Measurements from ENCODE around the gene PIP4K2A.

Gene PIP4K2A

GRCh38 chr10:22599048-22599561 is 115.3 kb downstream of the PIP4K2A start:
- DNase-seq (ENCODE audit: low read depth in 2 of 2): no peak

GRCh38 chr10:22598478-22598877 is 115.9 kb downstream of the PIP4K2A start:
- DNase-seq (ENCODE audit: low read depth in 2 of 2): no peak

GRCh38 chr10:22597138-22597537 is 117.2 kb downstream of the PIP4K2A start:
- DNase-seq (ENCODE audit: low read depth in 2 of 2): no peak

GRCh38 chr10:22593636-22594198 is 120.7 kb downstream of the PIP4K2A start:
- no peak for DNase-seq (ENCODE audit: low read depth in 2 of 2)

- no peak for DNase-seq (ENCODE audit: low read depth in 2 of 2)
Measured at GRCh38 chr10:22593026-22593425, 121.4 kb downstream of the PIP4K2A start.

GRCh38 chr10:22589851-22590514 is 124.4 kb downstream of the PIP4K2A start:
- no peak for DNase-seq (ENCODE audit: low read depth in 2 of 2)

- DNase-seq (ENCODE audit: low read depth in 2 of 2): no peak
Measured at GRCh38 chr10:22588462-22588861, 125.9 kb downstream of the PIP4K2A start.

GRCh38 chr10:22583683-22584082 is 130.7 kb downstream of the PIP4K2A start:
- DNase-seq (ENCODE audit: low read depth in 2 of 2): no peak

- DNase-seq (ENCODE audit: low read depth in 2 of 2): no peak
Measured at GRCh38 chr10:22581461-22581860, 132.9 kb downstream of the PIP4K2A start.

GRCh38 chr10:22580711-22581110 is 133.7 kb downstream of the PIP4K2A start:
- no peak for DNase-seq (ENCODE audit: low read depth in 2 of 2)

- no peak for DNase-seq (ENCODE audit: low read depth in 2 of 2)
Measured at GRCh38 chr10:22579826-22580225, 134.6 kb downstream of the PIP4K2A start.

- DNase-seq (ENCODE audit: low read depth in 2 of 2): no peak
Measured at GRCh38 chr10:22573820-22574569, 140.4 kb downstream of the PIP4K2A start.

- no peak for DNase-seq (ENCODE audit: low read depth in 2 of 2)
Measured at GRCh38 chr10:22570733-22571430, 143.5 kb downstream of the PIP4K2A start.

GRCh38 chr10:22570234-22570633 is 144.1 kb downstream of the PIP4K2A start:
- DNase-seq (ENCODE audit: low read depth in 2 of 2): no peak

GRCh38 chr10:22568928-22569327 is 145.4 kb downstream of the PIP4K2A start:
- DNase-seq (ENCODE audit: low read depth in 2 of 2): no peak

- no peak for DNase-seq (ENCODE audit: low read depth in 2 of 2)
Measured at GRCh38 chr10:22564060-22564459, 150.3 kb downstream of the PIP4K2A start.

- DNase-seq (ENCODE audit: low read depth in 2 of 2): no peak
Measured at GRCh38 chr10:22561909-22562308, 152.5 kb downstream of the PIP4K2A start.

- no peak for DNase-seq (ENCODE audit: low read depth in 2 of 2)
Measured at GRCh38 chr10:22560913-22561239, 153.5 kb downstream of the PIP4K2A start.

- DNase-seq (ENCODE audit: low read depth in 2 of 2): no peak
Measured at GRCh38 chr10:22560096-22560912, 154.1 kb downstream of the PIP4K2A start.

GRCh38 chr10:22557321-22557720 is 157.1 kb downstream of the PIP4K2A start:
- no peak for DNase-seq (ENCODE audit: low read depth in 2 of 2)

GRCh38 chr10:22556774-22557173 is 157.6 kb downstream of the PIP4K2A start:
- no peak for DNase-seq (ENCODE audit: low read depth in 2 of 2)

Data from stimulated activated CD8-positive, alpha-beta memory T cell treated with anti-CD3 and anti-CD28 coated beads, Interleukin-2, amount 100 ng/mL, for 48 hours (primary cell).